ENCODE data around the gene CCR7.

DNA sequence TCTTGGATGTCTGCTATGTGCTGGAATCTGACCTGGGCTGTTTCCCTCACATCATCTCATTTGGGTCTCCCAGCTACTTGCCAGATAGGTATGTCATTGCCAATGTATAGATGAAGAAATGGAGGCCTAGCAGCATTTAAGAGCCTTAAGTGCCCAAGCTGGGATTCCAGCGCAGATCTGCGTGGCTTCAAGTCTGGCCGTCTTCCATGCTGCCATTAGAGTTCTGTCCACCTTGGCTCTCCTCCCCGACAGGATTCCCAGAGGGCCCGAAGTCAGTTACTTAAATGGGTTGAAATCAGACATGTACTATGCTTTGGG is 33.0 kb upstream of the CCR7 start:
- TF ChIP-seq, protein P1, sequence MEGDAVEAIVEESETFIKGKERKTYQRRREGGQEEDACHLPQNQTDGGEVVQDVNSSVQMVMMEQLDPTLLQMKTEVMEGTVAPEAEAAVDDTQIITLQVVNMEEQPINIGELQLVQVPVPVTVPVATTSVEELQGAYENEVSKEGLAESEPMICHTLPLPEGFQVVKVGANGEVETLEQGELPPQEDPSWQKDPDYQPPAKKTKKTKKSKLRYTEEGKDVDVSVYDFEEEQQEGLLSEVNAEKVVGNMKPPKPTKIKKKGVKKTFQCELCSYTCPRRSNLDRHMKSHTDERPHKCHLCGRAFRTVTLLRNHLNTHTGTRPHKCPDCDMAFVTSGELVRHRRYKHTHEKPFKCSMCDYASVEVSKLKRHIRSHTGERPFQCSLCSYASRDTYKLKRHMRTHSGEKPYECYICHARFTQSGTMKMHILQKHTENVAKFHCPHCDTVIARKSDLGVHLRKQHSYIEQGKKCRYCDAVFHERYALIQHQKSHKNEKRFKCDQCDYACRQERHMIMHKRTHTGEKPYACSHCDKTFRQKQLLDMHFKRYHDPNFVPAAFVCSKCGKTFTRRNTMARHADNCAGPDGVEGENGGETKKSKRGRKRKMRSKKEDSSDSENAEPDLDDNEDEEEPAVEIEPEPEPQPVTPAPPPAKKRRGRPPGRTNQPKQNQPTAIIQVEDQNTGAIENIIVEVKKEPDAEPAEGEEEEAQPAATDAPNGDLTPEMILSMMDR (IDR thresholded peaks at IDR 0.05), result no peak
- TF ChIP-seq POLR2A (IDR thresholded peaks at IDR 0.05), result no peak

Data from ovary (tissue), 3 donors.